Measurements from ENCODE around the gene ABHD18. TPM values are rescaled to one million over a fixed set of nuclear protein-coding genes. Genes with fewer than 3 reads are reported as not detected.
A peak's percentile ranks its signal among the peaks of the same experiment; 100 is the strongest.
"Not testable (repeated sequence)": the region's sequence is repeated elsewhere in the genome, so short reads cannot be mapped to it uniquely, and the experiment has no call there.

Gene ABHD18
- total RNA-seq, 1 experiment from 2014 or later: 10.1 TPM

GRCh38 chr4:128051229-128051628 lies 86.0 kb downstream of the ABHD18 start:
- H3K4me1 ChIP-seq (ENCODE audit: insufficient read depth, low read length, poor library complexity, severe bottlenecking); H3K4me3 ChIP-seq (ENCODE audit: low read depth, low read length, poor library complexity, severe bottlenecking); H3K27me3 ChIP-seq (replicated peaks; ENCODE audit: insufficient read depth, low read depth, low read length, poor library complexity); H3K27ac ChIP-seq (ENCODE audit: low read depth, low read length, poor library complexity, severe bottlenecking); POLR2A ChIA-PET (ENCODE audit: low non-redundant PET); H3K9me3 ChIP-seq (ENCODE audit: low read depth, low read length, poor library complexity, severe bottlenecking); BruUV-seq (replicated peaks); H3K36me3 ChIP-seq (ENCODE audit: insufficient read depth, low read length, poor library complexity, severe bottlenecking): not testable (repeated sequence)
- intact Hi-C loops (cut with micrococcal nuclease; ENCODE audit: unreplicated experiment): loop anchor here (10.0 kb wide), 2 partner anchors 266 to 446 kb away; partner anchors contain the start of gene HSPA4L
- CTCF ChIA-PET: interaction anchor here (0.6 to 0.7 kb wide), 5 partner anchors 41 to 445 kb away, joined by 3 to 6 read pairs (median 4); no protein-coding TSS in a partner anchor
- peak; percentile 45 for DNase-seq (ENCODE audit: low spot score)
- peak; percentile 53 for TF ChIP-seq CTCF (conservative IDR thresholded peaks at IDR 0.05; ENCODE audit: low read depth, low read length)

GRCh38 chr4:128054907-128055306 lies 89.7 kb downstream of the ABHD18 start:
- BruUV-seq (replicated peaks); H3K36me3 ChIP-seq (ENCODE audit: insufficient read depth, low read length, poor library complexity, severe bottlenecking); DNase-seq (ENCODE audit: low spot score); H3K4me1 ChIP-seq (ENCODE audit: insufficient read depth, low read length, poor library complexity, severe bottlenecking); H3K27me3 ChIP-seq (replicated peaks; ENCODE audit: insufficient read depth, low read depth, low read length, poor library complexity); POLR2A ChIA-PET (ENCODE audit: low non-redundant PET); H3K9me3 ChIP-seq (ENCODE audit: low read depth, low read length, poor library complexity, severe bottlenecking); CTCF ChIA-PET; H3K4me3 ChIP-seq (ENCODE audit: low read depth, low read length, poor library complexity, severe bottlenecking); H3K27ac ChIP-seq (ENCODE audit: low read depth, low read length, poor library complexity, severe bottlenecking): not testable (repeated sequence)
- intact Hi-C loops (cut with micrococcal nuclease; ENCODE audit: unreplicated experiment): loop anchor here (10.0 kb wide), 2 partner anchors 270 to 450 kb away; partner anchors contain the start of gene HSPA4L

GRCh38 chr4:128055441-128056206 lies 90.4 kb downstream of the ABHD18 start:
- H3K9me3 ChIP-seq (ENCODE audit: low read depth, low read length, poor library complexity, severe bottlenecking); DNase-seq (ENCODE audit: low spot score); H3K27me3 ChIP-seq (replicated peaks; ENCODE audit: insufficient read depth, low read depth, low read length, poor library complexity); H3K27ac ChIP-seq (ENCODE audit: low read depth, low read length, poor library complexity, severe bottlenecking); H3K36me3 ChIP-seq (ENCODE audit: insufficient read depth, low read length, poor library complexity, severe bottlenecking); H3K4me3 ChIP-seq (ENCODE audit: low read depth, low read length, poor library complexity, severe bottlenecking); CTCF ChIA-PET; H3K4me1 ChIP-seq (ENCODE audit: insufficient read depth, low read length, poor library complexity, severe bottlenecking); BruUV-seq (replicated peaks); POLR2A ChIA-PET (ENCODE audit: low non-redundant PET): not testable (repeated sequence)
- intact Hi-C loops (cut with micrococcal nuclease; ENCODE audit: unreplicated experiment): loop anchor here (10.0 kb wide), 2 partner anchors 271 to 451 kb away; partner anchors contain the start of gene HSPA4L

- Histone ChIP-seq H3K4me1 (ENCODE audit: insufficient read depth, low read length, poor library complexity, severe bottlenecking) (no peaks in the 10 kb centered on the region), H3K27ac (ENCODE audit: low read depth, low read length, poor library complexity, severe bottlenecking) (no peak overlapping the region), H3K4me3 (ENCODE audit: low read depth, low read length, poor library complexity, severe bottlenecking) (no peak overlapping the region), H3K9me3 (ENCODE audit: low read depth, low read length, poor library complexity, severe bottlenecking) (no peaks in the 10 kb centered on the region), H3K27me3 (replicated peaks; ENCODE audit: insufficient read depth, low read depth, low read length, poor library complexity) (no peaks in the 10 kb centered on the region), H3K36me3 (ENCODE audit: insufficient read depth, low read length, poor library complexity, severe bottlenecking) (no peaks in the 10 kb centered on the region)
- TF ChIP-seq EZH2 (IDR thresholded peaks at IDR 0.05; ENCODE audit: borderline replicate concordance, low read depth, low read length, poor library complexity, severe bottlenecking): no peak
- ChIA-PET CTCF (no interaction called here), POLR2A (ENCODE audit: low non-redundant PET) (no interaction called here)
- no TSS peak for BruUV-seq (replicated peaks)
- DNase-seq (ENCODE audit: low spot score): no peak
- intact Hi-C loops (cut with micrococcal nuclease; ENCODE audit: unreplicated experiment): loop anchor here (10.0 kb wide), 2 partner anchors 272 to 452 kb away; partner anchors contain the start of gene HSPA4L
Measured at GRCh38 chr4:128056396-128056795, 91.2 kb downstream of the ABHD18 start.

Data from A673 (cell line).